Panc1 (cell line): ENCODE measurements around the gene KDM2B.

ENCODE experiments used
- POLR2AphosphoS5 ChIP-seq: IDR thresholded peaks from 2 replicates; pipeline ENCODE4 v1.6.1; 2012; ENCODE audit warnings: mild to moderate bottlenecking, low read depth, low read length, moderate library complexity
- SIN3A ChIP-seq: IDR thresholded peaks from 2 replicates; pipeline ENCODE4 v1.6.1; 2012; ENCODE audit warnings: low read depth, mild to moderate bottlenecking, low read length, moderate library complexity, borderline replicate concordance; ENCODE audit not compliant: insufficient read depth
- TCF7L2 ChIP-seq: IDR thresholded peaks from 2 replicates; pipeline ENCODE4 v1.6.1; 2011; ENCODE audit warnings: mild to moderate bottlenecking, low read depth, low read length, inconsistent platforms
- TF ChIP-seq, protein P1 (sequence below): fragments of 450-650 bp; IDR thresholded peaks from 2 replicates; pipeline ENCODE4 v1.5.1; 2017; ENCODE audit warnings: mild to moderate bottlenecking
- TF ChIP-seq, protein P2 (sequence below), 2 experiments: IDR thresholded peaks; 2 replicates each; pipeline ENCODE4 v1.6.1; 2011 to 2012; ENCODE audit warnings: low read depth in 2 of 2, control low read depth in 1 of 2, low read length in 1 of 2, mild to moderate bottlenecking in 1 of 2, moderate library complexity in 1 of 2; ENCODE audit not compliant: insufficient read depth in 1 of 2

GRCh38 chr12:121565076-121565475, 15.7 kb downstream of the KDM2B start:
- TF ChIP-seq POLR2AphosphoS5 (no peak), TCF7L2 (no peak), SIN3A (no peak)
- TF ChIP-seq, protein P1, sequence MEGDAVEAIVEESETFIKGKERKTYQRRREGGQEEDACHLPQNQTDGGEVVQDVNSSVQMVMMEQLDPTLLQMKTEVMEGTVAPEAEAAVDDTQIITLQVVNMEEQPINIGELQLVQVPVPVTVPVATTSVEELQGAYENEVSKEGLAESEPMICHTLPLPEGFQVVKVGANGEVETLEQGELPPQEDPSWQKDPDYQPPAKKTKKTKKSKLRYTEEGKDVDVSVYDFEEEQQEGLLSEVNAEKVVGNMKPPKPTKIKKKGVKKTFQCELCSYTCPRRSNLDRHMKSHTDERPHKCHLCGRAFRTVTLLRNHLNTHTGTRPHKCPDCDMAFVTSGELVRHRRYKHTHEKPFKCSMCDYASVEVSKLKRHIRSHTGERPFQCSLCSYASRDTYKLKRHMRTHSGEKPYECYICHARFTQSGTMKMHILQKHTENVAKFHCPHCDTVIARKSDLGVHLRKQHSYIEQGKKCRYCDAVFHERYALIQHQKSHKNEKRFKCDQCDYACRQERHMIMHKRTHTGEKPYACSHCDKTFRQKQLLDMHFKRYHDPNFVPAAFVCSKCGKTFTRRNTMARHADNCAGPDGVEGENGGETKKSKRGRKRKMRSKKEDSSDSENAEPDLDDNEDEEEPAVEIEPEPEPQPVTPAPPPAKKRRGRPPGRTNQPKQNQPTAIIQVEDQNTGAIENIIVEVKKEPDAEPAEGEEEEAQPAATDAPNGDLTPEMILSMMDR: no peak
- TF ChIP-seq, protein P2, sequence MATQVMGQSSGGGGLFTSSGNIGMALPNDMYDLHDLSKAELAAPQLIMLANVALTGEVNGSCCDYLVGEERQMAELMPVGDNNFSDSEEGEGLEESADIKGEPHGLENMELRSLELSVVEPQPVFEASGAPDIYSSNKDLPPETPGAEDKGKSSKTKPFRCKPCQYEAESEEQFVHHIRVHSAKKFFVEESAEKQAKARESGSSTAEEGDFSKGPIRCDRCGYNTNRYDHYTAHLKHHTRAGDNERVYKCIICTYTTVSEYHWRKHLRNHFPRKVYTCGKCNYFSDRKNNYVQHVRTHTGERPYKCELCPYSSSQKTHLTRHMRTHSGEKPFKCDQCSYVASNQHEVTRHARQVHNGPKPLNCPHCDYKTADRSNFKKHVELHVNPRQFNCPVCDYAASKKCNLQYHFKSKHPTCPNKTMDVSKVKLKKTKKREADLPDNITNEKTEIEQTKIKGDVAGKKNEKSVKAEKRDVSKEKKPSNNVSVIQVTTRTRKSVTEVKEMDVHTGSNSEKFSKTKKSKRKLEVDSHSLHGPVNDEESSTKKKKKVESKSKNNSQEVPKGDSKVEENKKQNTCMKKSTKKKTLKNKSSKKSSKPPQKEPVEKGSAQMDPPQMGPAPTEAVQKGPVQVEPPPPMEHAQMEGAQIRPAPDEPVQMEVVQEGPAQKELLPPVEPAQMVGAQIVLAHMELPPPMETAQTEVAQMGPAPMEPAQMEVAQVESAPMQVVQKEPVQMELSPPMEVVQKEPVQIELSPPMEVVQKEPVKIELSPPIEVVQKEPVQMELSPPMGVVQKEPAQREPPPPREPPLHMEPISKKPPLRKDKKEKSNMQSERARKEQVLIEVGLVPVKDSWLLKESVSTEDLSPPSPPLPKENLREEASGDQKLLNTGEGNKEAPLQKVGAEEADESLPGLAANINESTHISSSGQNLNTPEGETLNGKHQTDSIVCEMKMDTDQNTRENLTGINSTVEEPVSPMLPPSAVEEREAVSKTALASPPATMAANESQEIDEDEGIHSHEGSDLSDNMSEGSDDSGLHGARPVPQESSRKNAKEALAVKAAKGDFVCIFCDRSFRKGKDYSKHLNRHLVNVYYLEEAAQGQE (IDR thresholded peaks at IDR 0.05; ENCODE audit: insufficient read depth in 1 of 2, low read depth in 2 of 2, low read length in 1 of 2): no peak
